HepG2 (cell line): Measurements from ENCODE around the gene HS3ST2.

ENCODE experiments used
- ADNP ChIP-seq: sonication (generic); formaldehyde crosslinking; IDR thresholded peaks from 2 replicates; pipeline ENCODE4 v1.4.0; 2020; ENCODE audit warnings: missing genetic modification reagents
- CTCF ChIP-seq: sonication (generic); formaldehyde crosslinking; IDR thresholded peaks from 2 replicates; pipeline ENCODE4 v1.5.0; 2020; ENCODE audit warnings: mild to moderate bottlenecking, missing genetic modification reagents, moderate library complexity
- FOXJ3 ChIP-seq: sonication (generic); formaldehyde crosslinking; IDR thresholded peaks from 2 replicates; pipeline ENCODE4 v1.4.0; 2020; ENCODE audit warnings: missing genetic modification reagents, mild to moderate bottlenecking, borderline replicate concordance
- GABPA ChIP-seq, 2 experiments: IDR thresholded peaks; 2 replicates each; pipeline ENCODE4 v1.6.1; 2011 to 2016; ENCODE audit warnings: low read depth in 2 of 2, low read length in 1 of 2, missing biosample characterization in 1 of 2, missing genetic modification characterization in 1 of 2
- JUND ChIP-seq: sonication (generic); formaldehyde crosslinking; IDR thresholded peaks from 2 replicates; pipeline ENCODE4 v1.8.0; 2022; ENCODE audit warnings: mild to moderate bottlenecking, missing genetic modification reagents
- MED8 ChIP-seq: sonication (generic); formaldehyde crosslinking; IDR thresholded peaks from 2 replicates; pipeline ENCODE4 v1.8.1; 2023; ENCODE audit warnings: mild to moderate bottlenecking, missing genetic modification reagents; ENCODE audit not compliant: insufficient replicate concordance
- XRCC5 ChIP-seq: fragments of 200-400 bp; formaldehyde crosslinking; optimal IDR thresholded peaks from 2 replicates; pipeline ENCODE3; 2017; ENCODE audit warnings: mild to moderate bottlenecking, low read length
- ZBTB14 ChIP-seq: sonication (generic); formaldehyde crosslinking; IDR thresholded peaks from 2 replicates; pipeline ENCODE4 v1.4.0; 2020; ENCODE audit warnings: missing genetic modification reagents
- ZNF709 ChIP-seq: sonication (generic); formaldehyde crosslinking; IDR thresholded peaks from 2 replicates; pipeline ENCODE4 v1.5.0; 2020; ENCODE audit warnings: mild to moderate bottlenecking, missing genetic modification reagents
- ZNF790 ChIP-seq: sonication (generic); formaldehyde crosslinking; IDR thresholded peaks from 2 replicates; pipeline ENCODE4 v1.8.0; 2022; ENCODE audit warnings: missing genetic modification reagents, mild to moderate bottlenecking, borderline replicate concordance

DNA sequence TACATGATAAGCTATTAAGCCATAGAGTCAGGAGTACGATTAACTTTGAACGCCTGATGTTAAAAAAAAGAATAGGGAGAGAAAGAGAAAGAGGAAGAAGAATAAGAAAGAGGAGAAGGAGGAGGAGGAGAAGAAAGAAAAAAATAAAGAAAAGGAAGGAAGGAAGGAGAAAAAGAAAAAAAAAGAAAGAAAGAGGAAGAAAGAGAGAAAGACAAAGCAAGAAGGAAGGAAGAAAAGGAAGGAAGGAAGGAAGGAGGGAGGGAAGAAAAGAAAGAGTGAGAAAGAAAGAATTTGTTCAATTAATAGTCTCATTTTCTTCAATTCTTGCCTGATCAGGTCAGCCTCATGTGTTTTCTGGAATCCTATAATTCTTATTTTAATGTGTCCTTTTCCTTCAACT, 33.7 kb downstream of the HS3ST2 start:
- TF ChIP-seq ADNP (CRISPR knock-in tag) (no peak), CTCF (CRISPR knock-in tag) (no peak), ZNF709 (CRISPR knock-in tag) (no peak), JUND (CRISPR knock-in tag) (no peak), ZNF790 (CRISPR knock-in tag) (no peak), XRCC5 (no peak), GABPA (IDR thresholded peaks at IDR 0.05; ENCODE audit: low read depth, low read length) (no peak), GABPA (CRISPR knock-in tag; IDR thresholded peaks at IDR 0.05; ENCODE audit: low read depth) (no peak), FOXJ3 (CRISPR knock-in tag) (no peak), MED8 (CRISPR knock-in tag) (no peak), ZBTB14 (CRISPR knock-in tag) (no peak)
